Kidney tubule cell (primary cell): ENCODE results near the gene ZFAND3.

Source experiments
- DNase-seq: peaks from one replicate; pipeline ENCODE4 v3.0.0-alpha.2; 2018; ENCODE audit warnings: low spot score

Gene ZFAND3

GRCh38 chr6:37894585-37894984 lies 75.1 kb downstream of the ZFAND3 start:
- DNase-seq: no peak

GRCh38 chr6:37897321-37897720 lies 77.8 kb downstream of the ZFAND3 start:
- DNase-seq: peak; percentile 20

- no peak for DNase-seq
Observed at GRCh38 chr6:37897818-37898515, 78.4 kb downstream of the ZFAND3 start.

- DNase-seq: no peak
Observed at GRCh38 chr6:37903351-37904340, 84.1 kb downstream of the ZFAND3 start.

- DNase-seq: no peak
Observed at GRCh38 chr6:37904590-37904989, 85.1 kb downstream of the ZFAND3 start.

- DNase-seq: no peak
Observed at GRCh38 chr6:37906121-37906520, 86.6 kb downstream of the ZFAND3 start.

GRCh38 chr6:37910998-37911397 lies 91.5 kb downstream of the ZFAND3 start:
- DNase-seq: no peak

- DNase-seq: no peak
Observed at GRCh38 chr6:37913210-37913609, 93.7 kb downstream of the ZFAND3 start.

GRCh38 chr6:37915463-37915862 lies 95.9 kb downstream of the ZFAND3 start:
- no peak for DNase-seq

GRCh38 chr6:37916149-37916548 lies 96.6 kb downstream of the ZFAND3 start:
- no peak for DNase-seq

GRCh38 chr6:37916675-37917074 lies 97.1 kb downstream of the ZFAND3 start:
- peak; percentile 28 for DNase-seq

GRCh38 chr6:37917566-37917965 lies 98.0 kb downstream of the ZFAND3 start:
- DNase-seq: no peak

- no peak for DNase-seq
Observed at GRCh38 chr6:37919417-37920157, 100.1 kb downstream of the ZFAND3 start.

GRCh38 chr6:37920667-37921066 lies 101.1 kb downstream of the ZFAND3 start:
- DNase-seq: peak; percentile 7

- DNase-seq: peak; percentile 10
Observed at GRCh38 chr6:37922563-37922962, 103.0 kb downstream of the ZFAND3 start.

GRCh38 chr6:37923514-37923913 lies 104.0 kb downstream of the ZFAND3 start:
- DNase-seq: no peak

- DNase-seq: no peak
Observed at GRCh38 chr6:37926661-37927060, 107.1 kb downstream of the ZFAND3 start.

- no peak for DNase-seq
Observed at GRCh38 chr6:37928217-37928616, 108.7 kb downstream of the ZFAND3 start.

GRCh38 chr6:37930288-37930971 lies 110.9 kb downstream of the ZFAND3 start:
- DNase-seq: no peak

- DNase-seq: no peak
Observed at GRCh38 chr6:37931066-37931465, 111.5 kb downstream of the ZFAND3 start.

GRCh38 chr6:37934276-37934675 lies 114.7 kb downstream of the ZFAND3 start:
- DNase-seq: peak; percentile 84

- no peak for DNase-seq
Observed at GRCh38 chr6:37936150-37936549, 116.6 kb downstream of the ZFAND3 start.
